ENCODE results near the gene EGFLAM. TPM values are rescaled to one million over a fixed set of nuclear protein-coding genes. Genes with fewer than 3 reads are reported as not detected.

The EGFLAM gene
- total RNA-seq, 1 experiment from 2014 or later, result 0.33 TPM

- Histone ChIP-seq H4K91ac (ENCODE audit: insufficient read length, low read depth, low read length) (no peak overlapping the region), H3K18ac (ENCODE audit: insufficient read length, low read depth, low read length) (no peak overlapping the region), H3K56ac (ENCODE audit: insufficient read length, low read depth, low read length) (no peak overlapping the region), H3T11ph (ENCODE audit: low read length) (no peak overlapping the region), H3K9me3 (ENCODE audit: control insufficient read depth, low read depth, low read length) (no peaks in the 10 kb centered on the region), H2AK5ac (ENCODE audit: insufficient read length, low read length) (no peak overlapping the region), H4K8ac (replicated peaks; ENCODE audit: insufficient read length, low read depth, low read length) (no peak overlapping the region), H3K4ac (ENCODE audit: low read depth, low read length) (no peak overlapping the region), H2BK15ac (ENCODE audit: low read depth, low read length) (no peak overlapping the region), H3K23me2 (ENCODE audit: insufficient read length, low read depth, low read length, poor library complexity, severe bottlenecking) (no peaks in the 10 kb centered on the region), H2BK12ac (ENCODE audit: insufficient read length, low read depth, low read length) (no peak overlapping the region), H4K5ac (ENCODE audit: insufficient read length, low read depth, low read length) (no peak overlapping the region), H3K27ac (ENCODE audit: insufficient read length, low read depth, low read length) (no peak overlapping the region), H3K4me1 (ENCODE audit: insufficient read depth, low read length) (peaks cover 10% of the 10 kb centered on the region; the same call in 1 of the 2 replicates), H3K23ac (ENCODE audit: insufficient read length, low read depth, low read length) (no peak overlapping the region), H3K27me3 (ENCODE audit: insufficient read depth, low read length) (no peaks in the 10 kb centered on the region), H2BK5ac (ENCODE audit: insufficient read length, low read length) (no peak overlapping the region), H2BK120ac (ENCODE audit: low read depth, low read length, poor library complexity, severe bottlenecking) (no peak overlapping the region), H2BK20ac (ENCODE audit: low read depth, low read length, poor library complexity, severe bottlenecking) (no peak overlapping the region), H3K4me2 (ENCODE audit: insufficient read depth, insufficient read length, low read length) (no peak overlapping the region), H2AFZ (ENCODE audit: low read length) (no peak overlapping the region), H3K79me1 (ENCODE audit: insufficient read depth, low read depth, low read length, poor library complexity, severe bottlenecking) (no peaks in the 10 kb centered on the region), H3K14ac (ENCODE audit: insufficient read depth, low read length) (no peak overlapping the region), H4K20me1 (ENCODE audit: control insufficient read depth, insufficient read depth, insufficient read length) (no peaks in the 10 kb centered on the region), H3K9ac (ENCODE audit: extremely low read depth, insufficient read length, low read length) (no peak overlapping the region), H3K79me2 (ENCODE audit: insufficient read depth, low read length) (no peaks in the 10 kb centered on the region)
- TF ChIP-seq CTCF (conservative IDR thresholded peaks at IDR 0.05), result no peak
- Mint-ChIP-seq H3K27me3 (ENCODE audit: low read depth) (no peaks in the 10 kb centered on the region; the same call in 1 of the 2 replicates), H3K4me3 (no peak overlapping the region), H3K27ac (no peak overlapping the region), H3K9me3 (no peaks in the 10 kb centered on the region; a peak in 2 of 5 replicates), H3K4me1 (peaks cover 33 to 39% of the 10 kb centered on the region in 2 experiments), H3K36me3 (ENCODE audit: insufficient read depth in 1 of 3, low read depth in 3 of 3) (no peaks in the 10 kb centered on the region)
- no CpG with 5 or more reads among the region's 3 CpGs for WGBS (ENCODE audit: extremely low coverage, insufficient read length, low lambda C conversion rate)
- DNase-seq, result no peak
Observed at GRCh38 chr5:38383701-38384100, 125.3 kb downstream of the EGFLAM start.
